ENCODE results near the gene SOX13.

SOX13 gene

DNA sequence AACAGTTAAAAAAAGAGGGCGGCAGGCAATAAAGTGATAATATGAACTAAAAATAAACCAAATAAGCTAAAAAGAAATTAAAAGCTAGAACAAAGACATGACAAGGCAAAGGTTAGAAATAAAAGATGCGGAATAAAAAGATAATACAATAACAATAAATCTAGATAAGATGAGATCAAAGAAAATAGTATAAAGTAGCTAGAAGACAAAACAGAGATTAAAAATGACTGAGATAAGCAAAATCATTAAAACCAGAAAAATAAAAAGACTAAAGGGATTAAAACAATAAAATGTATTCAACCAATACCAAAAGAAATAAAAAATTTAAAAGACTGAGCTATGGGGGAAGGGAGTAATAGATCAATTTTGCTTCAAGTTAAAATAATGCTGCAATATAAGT is 10.8 kb upstream of the SOX13 start:
- DNase-seq (ENCODE audit: low read depth in 3 of 3), result no peak

DNA sequence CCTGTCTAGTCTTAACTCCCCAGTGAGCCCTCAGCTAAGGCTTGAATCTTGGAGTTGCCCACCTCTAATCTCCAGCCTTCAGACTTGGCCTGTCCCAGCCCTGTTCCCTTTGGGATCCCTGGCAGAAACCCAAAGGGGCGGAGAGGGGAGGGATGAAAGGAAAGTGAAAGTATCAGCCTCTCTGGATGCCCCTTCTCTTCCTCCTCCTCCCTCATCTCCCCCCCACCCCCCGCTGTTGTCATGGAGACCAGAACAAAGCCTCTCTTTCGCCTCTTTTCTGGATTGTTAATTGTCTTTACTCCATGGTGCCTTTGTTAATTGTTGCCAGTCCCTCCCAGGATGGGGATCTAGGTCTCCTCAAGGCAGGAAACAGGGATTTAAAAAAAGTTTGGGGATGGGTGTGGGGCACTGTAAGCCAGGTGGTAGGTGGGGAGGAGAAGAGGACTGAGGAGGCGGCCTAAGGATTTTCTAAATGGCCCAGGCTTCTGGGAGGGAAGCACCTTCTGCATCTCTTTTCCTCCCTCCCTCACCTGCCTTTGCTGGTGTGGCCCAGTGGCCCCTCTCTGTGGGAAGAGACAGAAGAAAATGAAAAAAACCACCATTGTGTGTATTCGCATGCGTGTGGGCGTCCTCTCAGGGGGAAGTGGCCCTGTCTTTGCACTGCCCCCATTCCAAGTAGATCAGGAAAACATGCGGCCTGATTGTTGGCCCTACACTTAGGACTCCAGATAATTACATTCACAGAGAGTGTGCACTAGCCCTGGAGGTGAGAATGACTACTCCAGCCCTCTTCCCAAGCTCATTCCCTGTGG is 7.5 kb upstream of the SOX13 start:
- no peak for DNase-seq (ENCODE audit: low read depth in 3 of 3)

- no peak for DNase-seq (ENCODE audit: low read depth in 3 of 3)
Observed at GRCh38 chr1:204065986-204066300, 7.0 kb upstream of the SOX13 start.

DNA sequence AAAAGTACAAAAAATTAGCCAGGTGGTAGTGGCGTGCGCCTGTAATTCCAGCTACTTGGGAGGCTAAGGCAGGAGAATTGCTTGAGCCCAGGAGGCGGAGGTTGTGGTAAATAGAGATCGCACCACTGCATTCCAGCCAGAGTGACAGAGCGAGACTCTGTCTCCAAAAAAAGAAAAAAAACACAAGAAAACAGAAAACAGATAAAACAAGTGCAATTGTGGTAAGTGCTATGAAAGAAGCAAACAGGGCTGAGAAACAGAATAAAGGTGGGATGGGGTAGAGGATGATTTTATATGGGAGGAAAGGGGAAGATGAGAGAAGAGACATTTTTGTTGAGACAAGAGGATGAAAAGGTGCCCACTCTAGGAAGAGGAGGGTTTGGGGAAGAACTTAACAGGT is 5.0 kb upstream of the SOX13 start:
- DNase-seq (ENCODE audit: low read depth in 3 of 3), result no peak

GRCh38 chr1:204069887-204070286 is 3.0 kb upstream of the SOX13 start:
- no peak for DNase-seq (ENCODE audit: low read depth in 3 of 3)

- DNase-seq (ENCODE audit: low read depth in 3 of 3), result no peak
Observed at GRCh38 chr1:204070895-204071294, 2.0 kb upstream of the SOX13 start.

GRCh38 chr1:204073837-204074273 is 940 bp downstream of the SOX13 start:
- DNase-seq (ENCODE audit: low read depth in 3 of 3), result no peak

- no peak for DNase-seq (ENCODE audit: low read depth in 3 of 3)
Observed at GRCh38 chr1:204074274-204075138, 1.6 kb downstream of the SOX13 start.

DNA sequence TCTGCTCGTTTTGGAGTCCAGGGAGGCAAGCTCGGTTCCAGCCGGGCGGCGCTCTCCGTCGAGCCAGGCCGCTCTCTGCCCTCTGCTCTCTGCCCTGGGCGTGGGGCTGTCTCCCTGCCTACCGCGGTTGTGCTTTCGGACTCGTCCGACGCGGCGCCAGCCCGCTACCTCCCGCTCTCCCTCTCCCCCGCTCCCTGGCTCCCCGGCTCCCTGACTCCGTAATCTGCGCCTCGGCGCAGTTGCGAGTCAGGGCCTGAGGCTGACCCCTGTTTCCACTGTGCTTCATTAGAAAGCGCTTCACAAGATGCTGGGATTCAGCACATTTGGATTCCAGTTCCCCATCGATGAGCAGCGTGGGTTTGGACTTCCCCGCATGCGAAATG is 2.2 kb downstream of the SOX13 start:
- DNase-seq (ENCODE audit: low read depth in 3 of 3), result no peak

DNA sequence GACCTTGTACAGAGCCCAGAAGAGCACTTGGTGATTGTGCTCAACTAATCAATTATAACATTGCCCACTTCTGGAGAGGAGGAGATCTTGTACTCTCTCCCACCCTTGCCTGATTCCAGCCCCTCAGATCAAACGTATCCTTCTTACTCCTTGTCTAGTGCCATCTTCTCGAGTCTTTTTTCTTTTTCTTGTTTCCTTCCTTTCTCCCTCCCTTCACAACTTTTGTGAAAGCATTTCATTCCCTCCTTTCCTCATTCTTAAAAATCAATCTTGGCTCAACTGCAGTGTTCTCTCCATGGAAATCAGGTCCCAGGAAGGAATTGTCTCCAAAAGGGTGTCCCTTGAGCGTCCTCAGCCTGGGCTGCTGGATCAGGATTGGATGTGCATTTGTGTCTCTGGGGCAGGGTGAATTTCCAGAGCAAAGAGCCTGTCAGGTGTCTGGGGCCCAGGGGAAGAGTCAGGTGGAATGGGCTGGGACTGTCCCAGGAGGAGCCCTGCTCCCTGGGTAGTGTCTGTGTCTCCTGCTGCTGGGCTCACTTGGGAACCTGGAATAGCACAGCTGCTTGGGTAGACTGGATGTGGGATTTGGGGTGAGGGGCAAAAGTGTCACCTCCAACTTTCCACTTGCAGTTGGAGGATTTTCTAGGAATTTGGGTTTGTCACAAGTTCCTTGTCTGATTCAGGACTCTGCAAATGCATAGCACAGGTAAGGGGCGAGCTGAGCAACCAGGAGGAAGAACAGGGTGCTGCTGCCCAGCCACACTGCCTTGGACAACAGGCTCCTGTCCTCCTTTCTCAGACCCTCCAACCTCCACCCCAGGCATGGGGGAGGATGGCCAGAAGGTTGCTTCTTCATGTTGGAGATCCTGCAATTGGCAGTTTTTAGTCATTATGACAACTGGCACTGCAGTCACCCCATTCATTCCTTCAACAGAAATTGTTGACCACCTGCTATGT is 3.3 kb downstream of the SOX13 start:
- no peak for DNase-seq (ENCODE audit: low read depth in 3 of 3)

DNA sequence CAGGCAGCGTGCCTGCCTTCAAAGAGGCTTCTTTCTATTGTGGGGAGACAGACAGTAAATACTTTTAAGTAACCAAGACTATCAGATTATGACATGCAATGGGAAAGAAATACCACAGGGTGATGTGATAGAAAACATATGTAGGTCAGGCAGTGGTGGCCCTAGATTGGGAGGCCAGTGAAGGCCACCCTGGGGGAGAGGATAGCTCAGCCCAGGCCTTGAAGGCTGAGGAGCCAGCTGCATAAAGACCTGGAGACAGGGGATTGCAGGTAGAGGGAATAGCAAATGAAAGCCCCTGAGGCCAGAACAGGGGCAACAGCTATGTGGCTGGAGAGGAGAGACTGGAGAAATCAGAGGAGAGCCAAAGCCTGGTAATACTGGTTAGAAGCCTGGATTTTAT is 4.0 kb downstream of the SOX13 start:
- no peak for DNase-seq (ENCODE audit: low read depth in 3 of 3)

DNA sequence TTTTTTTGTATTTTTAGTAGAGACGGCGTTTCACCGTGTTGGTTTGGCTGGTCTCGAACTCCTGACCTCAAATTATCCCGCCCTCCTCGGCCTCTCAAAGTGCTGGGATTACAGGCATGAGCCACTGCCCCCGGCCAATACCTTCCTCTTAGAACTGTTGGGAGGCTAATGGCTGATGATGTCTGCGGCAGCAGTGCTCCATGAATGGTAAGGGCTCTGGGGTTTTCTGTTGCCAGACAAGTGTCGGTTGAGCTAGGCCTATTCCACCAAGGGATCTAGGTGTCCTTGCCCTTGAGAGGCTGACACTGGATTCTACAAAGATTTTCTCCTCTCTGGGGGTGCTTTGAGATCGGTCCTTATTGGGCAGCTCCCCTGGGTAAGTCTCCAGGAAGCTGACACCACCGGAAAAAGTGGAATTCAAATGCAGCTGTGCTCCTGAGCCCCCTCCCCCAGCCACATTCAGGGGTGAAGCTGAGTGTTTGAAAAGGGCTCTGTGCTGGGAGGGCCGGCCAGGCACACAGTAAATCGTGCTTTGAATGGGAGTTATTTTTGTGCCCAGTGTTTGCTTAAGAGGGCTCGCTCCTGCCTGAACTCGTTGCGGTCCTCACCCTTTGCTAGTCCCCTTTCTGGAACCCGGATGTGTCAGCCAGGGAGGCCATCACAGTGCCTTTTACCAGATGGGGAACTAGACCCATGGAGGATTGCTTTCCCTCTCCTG is 5.2 kb downstream of the SOX13 start:
- DNase-seq (ENCODE audit: low read depth in 3 of 3), result no peak

DNA sequence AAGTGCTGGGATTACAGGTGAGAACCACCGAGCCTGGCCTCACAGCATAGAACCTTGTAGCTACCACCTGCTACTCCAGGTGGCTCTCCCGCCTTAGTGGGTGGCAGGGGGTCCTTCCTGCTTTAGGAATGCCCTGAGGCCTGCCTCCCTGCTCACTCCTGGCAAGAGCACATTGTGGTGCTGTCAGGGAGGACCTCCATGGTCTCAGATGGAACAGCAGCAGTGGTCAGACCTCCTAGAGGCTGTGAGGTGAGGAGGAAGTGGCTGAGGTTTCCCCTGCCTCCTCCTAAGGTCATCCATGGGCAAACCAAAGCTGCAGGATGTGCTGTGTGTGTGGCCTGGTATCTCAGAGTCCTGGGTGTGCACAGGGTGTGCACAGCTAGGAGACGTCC is 6.7 kb downstream of the SOX13 start:
- DNase-seq (ENCODE audit: low read depth in 3 of 3), result no peak

GRCh38 chr1:204080163-204080903 is 7.4 kb downstream of the SOX13 start:
- DNase-seq (ENCODE audit: low read depth in 3 of 3), result no peak

- no peak for DNase-seq (ENCODE audit: low read depth in 3 of 3)
Observed at GRCh38 chr1:204081164-204081790, 8.4 kb downstream of the SOX13 start.

- DNase-seq (ENCODE audit: low read depth in 3 of 3), result no peak
Observed at GRCh38 chr1:204081791-204082513, 9.0 kb downstream of the SOX13 start.

- DNase-seq (ENCODE audit: low read depth in 3 of 3), result no peak
Observed at GRCh38 chr1:204083491-204083890, 10.6 kb downstream of the SOX13 start.

GRCh38 chr1:204084247-204084772 is 11.4 kb downstream of the SOX13 start:
- DNase-seq (ENCODE audit: low read depth in 3 of 3), result no peak

DNA sequence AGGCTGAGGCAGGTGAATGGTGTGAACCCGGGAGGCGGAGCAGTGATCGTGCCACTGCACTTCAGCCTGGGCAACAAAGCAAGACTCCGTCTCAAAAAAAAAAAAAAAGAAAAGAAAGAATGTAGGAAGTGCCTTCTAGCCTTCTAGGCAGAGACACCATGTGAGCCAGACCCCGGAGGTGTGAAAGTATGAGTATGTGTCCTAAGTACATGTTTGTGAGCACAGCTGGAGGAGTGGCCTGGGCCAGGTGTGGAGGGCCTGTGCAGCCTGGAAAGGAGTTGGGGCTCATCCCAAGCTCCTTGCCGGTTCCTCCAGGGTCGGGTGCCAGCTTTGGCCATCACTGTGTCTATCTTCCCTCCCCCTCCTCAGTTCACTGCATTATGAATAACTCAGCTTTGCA is 13.0 kb downstream of the SOX13 start:
- no peak for DNase-seq (ENCODE audit: low read depth in 3 of 3)

Data from stimulated activated CD4-positive, alpha-beta T cell treated with anti-CD3 and anti-CD28 coated beads, TNF-alpha, amount 100 ng/mL, for 48 hours (primary cell).